HepG2 (cell line): ENCODE results near the gene OR2AJ1. TPM values are rescaled to one million over a fixed set of nuclear protein-coding genes. Genes with fewer than 3 reads are reported as not detected.

Experiments
- ATAC-seq: fragments of 200-7000 bp; cut with Tn5 transposase; 3 replicates; pipeline ENCODE4 v1.9.1; 2020; ENCODE audit warnings: mild to moderate bottlenecking, moderate library complexity
- BruUV-seq: library from RNA; stranded (reverse); fragments of 400-500 nt; replicated peaks from 2 replicates; lab custom pipeline; 2021; lab: Mats Ljungman, UMichigan
- CTCF ChIA-PET: fragments of 300-600 bp; formaldehyde crosslinking; extraction: SDS; loops from one replicate; lab custom pipeline; 2021; ENCODE audit warnings: low total read pairs, inconsistent platforms, low intra/inter-chr PET ratio; lab: Yijun Ruan, JAX
- POLR2A ChIA-PET: fragments of 350-600 bp; sonication (Branson Sonifier 250); formaldehyde crosslinking; loops from one replicate; lab custom pipeline; 2020; ENCODE audit warnings: antibody characterized with exemption, inconsistent platforms; lab: Yijun Ruan, JAX
- DNase-seq: peaks from one replicate; pipeline ENCODE4 v3.0.0-alpha.2; 2015; ENCODE audit warnings: low spot score
- FAIRE-seq: peaks from 3 replicates; lab custom pipeline; 2011; peaks lifted over from hg19 to GRCh38; lab: Jason Lieb, UNC
- H2AFZ ChIP-seq: one replicate; pipeline ENCODE4 v1.6.1; 2011; ENCODE audit warnings: low read length, inconsistent platforms
- H3K27ac ChIP-seq: fragments of 300-600 bp; 3 replicates; pipeline ENCODE4 v1.8.0; 2011; ENCODE audit warnings: mixed run types, mild to moderate bottlenecking, mixed read lengths, low read length, inconsistent platforms; ENCODE audit not compliant: insufficient read depth; ENCODE audit errors: extremely low read length
- H3K27me3 ChIP-seq, 2 experiments: fragments of 200-600 bp in 1 of 2; 2 replicates in 1 of 2; 3 replicates in 1 of 2; pipeline versions ENCODE4 v1.6.0 to v1.8.0; 2011; ENCODE audit warnings: low read length in 2 of 2, mild to moderate bottlenecking in 2 of 2, moderate library complexity in 2 of 2, inconsistent platforms in 1 of 2; ENCODE audit not compliant: insufficient read depth in 2 of 2, control insufficient read depth in 1 of 2
- H3K36me3 ChIP-seq, 2 experiments: fragments of 200-600 bp in 1 of 2; replicated peaks in 1 of 2; 2 replicates in 1 of 2; 3 replicates in 1 of 2; pipeline versions ENCODE4 v1.5.1 to v1.8.0; 2011; ENCODE audit warnings: low read length in 2 of 2, inconsistent platforms in 1 of 2; ENCODE audit not compliant: insufficient read depth in 2 of 2, control insufficient read depth in 1 of 2
- H3K4me1 ChIP-seq: 2 replicates; pipeline ENCODE4 v1.5.1; 2012; ENCODE audit warnings: low read length, inconsistent platforms; ENCODE audit not compliant: insufficient read depth
- H3K4me2 ChIP-seq: 2 replicates; pipeline ENCODE4 v1.6.0; 2011; ENCODE audit warnings: low read depth, low read length, inconsistent platforms
- H3K4me3 ChIP-seq, 3 experiments: fragments of 200-600 bp in 1 of 3; sonication (generic), shearing (Covaris generic) in 1 of 3; replicated peaks in 1 of 3; 2 replicates each; pipeline ENCODE4 v1.5.1; 2011 to 2016; ENCODE audit warnings: low read length in 3 of 3, inconsistent platforms in 2 of 3, low read depth in 2 of 3, mild to moderate bottlenecking in 2 of 3, control low read depth in 1 of 3, mixed read lengths in 1 of 3; ENCODE audit not compliant: insufficient read depth in 1 of 3
- H3K79me2 ChIP-seq: one replicate; pipeline ENCODE4 v1.6.1; 2011; ENCODE audit warnings: low read length, inconsistent platforms; ENCODE audit not compliant: insufficient read depth
- H3K9ac ChIP-seq: 2 replicates; pipeline ENCODE4 v1.6.0; 2011; ENCODE audit warnings: mild to moderate bottlenecking, low read depth, low read length, inconsistent platforms; ENCODE audit not compliant: insufficient read depth
- H3K9me3 ChIP-seq: 2 replicates; pipeline ENCODE4 v1.5.1; 2012; ENCODE audit warnings: mild to moderate bottlenecking, low read length
- H4K20me1 ChIP-seq: 2 replicates; pipeline ENCODE4 v1.6.0; 2011; ENCODE audit warnings: inconsistent platforms, mild to moderate bottlenecking, low read length, moderate library complexity; ENCODE audit not compliant: insufficient read depth
- MEF2D ChIP-seq: sonication (generic); formaldehyde crosslinking; IDR thresholded peaks from 2 replicates; pipeline ENCODE4 v1.5.1; 2020; ENCODE audit warnings: mild to moderate bottlenecking, missing genetic modification reagents
- ZFP90 ChIP-seq: sonication (generic); formaldehyde crosslinking; IDR thresholded peaks from 2 replicates; pipeline ENCODE4 v1.8.0; 2022; ENCODE audit warnings: missing genetic modification reagents, mild to moderate bottlenecking, inconsistent platforms, borderline replicate concordance
- ZFY ChIP-seq: sonication (generic); formaldehyde crosslinking; IDR thresholded peaks from 2 replicates; pipeline ENCODE4 v1.4.0; 2020; ENCODE audit warnings: missing genetic modification reagents
- WGBS: methylation state at CpG from one replicate; pipeline ENCODE4 v1.1.6; 2017; ENCODE audit warnings: low lambda C conversion rate; 5-methylcytosine and 5-hydroxymethylcytosine counted together
- in situ Hi-C: cut with HindIII; loops from 2 replicates; pipeline ENCODE4 v1.10.0; 2017; ENCODE audit warnings: low pct_unique_long_range_greater_than_20kb; ENCODE audit not compliant: extremely low pct_ligation_motif_present
- intact Hi-C: fragments of 100-400 bp; cut with micrococcal nuclease; formaldehyde crosslinking; loops from one replicate; pipeline ENCODE4 v1.10.0; 2022; ENCODE audit not compliant: unreplicated experiment
- polyA plus RNA-seq, 8 experiments: library from polyadenylated mRNA; depleted of rRNA in 3 of 8; stranded (reverse) in 7 of 8; unstranded in 1 of 8; fragments of >200 nt; fragmentation: Illumina TruSeq in 4 of 8; extraction: Trizol in 4 of 8; gene quantifications; 2 replicates each; pipeline versions ENCODE4 v1.2.1 to v1.2.3, GENCODE V29; 2011 to 2016; ENCODE audit warnings: low read depth in 4 of 8, missing spikeins in 1 of 8, mixed read lengths in 1 of 8; ENCODE audit not compliant: insufficient read depth in 1 of 8
- total RNA-seq, 5 experiments: library from RNA; depleted of rRNA; stranded (reverse); fragments of >200 nt; fragmentation: Illumina TruSeq; extraction: Trizol; gene quantifications; 2 replicates each; pipeline ENCODE4 v1.2.3, GENCODE V29; 2016; ENCODE audit warnings: low read depth in 1 of 5
- TF ChIP-seq, protein P1 (sequence below): sonication (generic); formaldehyde crosslinking; IDR thresholded peaks from 2 replicates; pipeline ENCODE4 v1.8.0; 2022; ENCODE audit warnings: mild to moderate bottlenecking, missing genetic modification reagents, borderline replicate concordance
- TF ChIP-seq, protein P2 (sequence below): sonication (generic); formaldehyde crosslinking; conservative IDR thresholded peaks from 2 replicates; pipeline ENCODE4 v1.8.1; 2023; ENCODE audit warnings: missing genetic modification reagents

The OR2AJ1 gene
- total and polyA plus RNA-seq, 2 of the 13 experiments (the other 11 are each of a cell fraction or from before 2014, with no cell fraction given): not detected

DNA sequence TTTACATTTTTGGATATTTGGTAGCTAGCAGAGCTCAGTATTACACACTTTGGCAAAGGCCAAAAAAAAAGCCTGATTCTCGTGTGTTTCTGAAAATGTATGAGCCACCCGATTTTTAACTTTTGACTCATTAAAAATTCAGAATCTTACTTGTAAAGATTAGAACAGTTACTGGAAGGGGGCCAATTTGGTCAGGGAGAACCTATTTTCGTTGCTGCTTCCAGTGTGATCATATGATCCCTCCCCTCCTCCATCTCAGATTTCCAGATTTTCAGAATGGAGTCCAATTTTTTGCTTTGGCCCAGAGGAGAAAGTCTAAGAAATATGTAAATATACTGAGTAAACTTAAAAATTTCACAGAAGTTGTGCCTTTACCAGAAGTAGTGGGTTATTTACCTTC lies 37.1 kb downstream of the OR2AJ1 start (continued):
- TF ChIP-seq, protein P1, sequence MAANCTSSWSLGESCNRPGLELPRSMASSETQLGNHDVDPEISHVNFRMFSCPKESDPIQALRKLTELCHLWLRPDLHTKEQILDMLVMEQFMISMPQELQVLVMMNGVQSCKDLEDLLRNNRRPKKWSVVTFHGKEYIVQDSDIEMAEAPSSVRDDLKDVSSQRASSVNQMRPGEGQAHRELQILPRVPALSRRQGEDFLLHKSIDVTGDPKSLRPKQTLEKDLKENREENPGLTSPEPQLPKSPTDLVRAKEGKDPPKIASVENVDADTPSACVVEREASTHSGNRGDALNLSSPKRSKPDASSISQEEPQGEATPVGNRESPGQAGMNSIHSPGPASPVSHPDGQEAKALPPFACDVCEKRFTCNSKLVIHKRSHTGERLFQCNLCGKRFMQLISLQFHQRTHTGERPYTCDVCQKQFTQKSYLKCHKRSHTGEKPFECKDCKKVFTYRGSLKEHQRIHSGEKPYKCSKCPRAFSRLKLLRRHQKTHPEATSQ (CRISPR knock-in tag): no peak
- TF ChIP-seq ZFY (CRISPR knock-in tag): no peak
- TF ChIP-seq MEF2D (CRISPR knock-in tag): no peak
- TF ChIP-seq, all 625 proteins: peak for 0

DNA sequence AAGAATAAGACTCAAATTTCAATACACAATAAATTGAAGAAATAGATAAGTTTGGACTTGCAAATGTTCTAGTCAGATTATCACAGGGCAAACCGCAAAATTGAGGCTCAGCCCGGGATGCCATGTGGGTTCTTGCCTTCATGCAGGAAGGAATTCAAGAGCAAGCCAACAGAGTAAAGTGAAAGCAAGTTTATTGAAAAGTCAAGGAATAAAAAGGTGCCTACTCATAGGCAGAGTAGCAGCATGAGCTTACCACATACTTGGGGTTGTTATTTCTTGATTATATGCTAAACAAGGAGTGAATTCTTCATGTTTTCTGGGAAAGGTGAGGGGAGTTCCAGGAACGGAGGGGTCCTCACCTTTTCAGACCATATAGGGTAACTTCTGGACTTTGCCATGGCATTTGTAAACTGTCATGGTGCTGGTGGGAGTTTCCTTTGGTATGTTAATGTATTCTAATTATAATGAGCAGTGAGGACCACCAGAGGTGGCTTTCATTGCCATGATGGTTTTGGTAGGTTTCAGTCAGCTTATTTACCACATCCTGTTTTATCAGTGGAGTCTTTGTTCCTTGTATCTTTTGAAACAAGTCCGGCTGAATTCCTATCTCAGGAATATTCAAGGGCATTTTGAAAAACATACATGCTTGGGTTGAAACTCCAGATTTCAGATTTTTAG lies 38.4 kb downstream of the OR2AJ1 start:
- no peak for ATAC-seq
- H3K4me1 ChIP-seq: no peaks in the 10 kb centered on the region
- in situ Hi-C loops: no loop called here
- FAIRE-seq: no peak
- POLR2A ChIA-PET: no interaction called here
- CTCF ChIA-PET: no interaction called here
- no TSS peak for BruUV-seq
- no peaks in the 10 kb centered on the region for H3K79me2 ChIP-seq
- H3K27ac ChIP-seq: no peak overlapping the region
- H3K9me3 ChIP-seq: peaks cover 52% of the 10 kb centered on the region
- DNase-seq: no peak
- intact Hi-C loops: no loop called here
- TF ChIP-seq, protein P2, sequence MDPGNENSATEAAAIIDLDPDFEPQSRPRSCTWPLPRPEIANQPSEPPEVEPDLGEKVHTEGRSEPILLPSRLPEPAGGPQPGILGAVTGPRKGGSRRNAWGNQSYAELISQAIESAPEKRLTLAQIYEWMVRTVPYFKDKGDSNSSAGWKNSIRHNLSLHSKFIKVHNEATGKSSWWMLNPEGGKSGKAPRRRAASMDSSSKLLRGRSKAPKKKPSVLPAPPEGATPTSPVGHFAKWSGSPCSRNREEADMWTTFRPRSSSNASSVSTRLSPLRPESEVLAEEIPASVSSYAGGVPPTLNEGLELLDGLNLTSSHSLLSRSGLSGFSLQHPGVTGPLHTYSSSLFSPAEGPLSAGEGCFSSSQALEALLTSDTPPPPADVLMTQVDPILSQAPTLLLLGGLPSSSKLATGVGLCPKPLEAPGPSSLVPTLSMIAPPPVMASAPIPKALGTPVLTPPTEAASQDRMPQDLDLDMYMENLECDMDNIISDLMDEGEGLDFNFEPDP (CRISPR knock-in tag): no peak
- TF ChIP-seq ZFP90 (CRISPR knock-in tag): no peak
- no peak overlapping the region for H3K9ac ChIP-seq
- H2AFZ ChIP-seq: no peak overlapping the region
- no peaks in the 10 kb centered on the region for H3K36me3 ChIP-seq
- H3K27me3 ChIP-seq: no peaks in the 10 kb centered on the region
- no peak overlapping the region for H3K4me2 ChIP-seq
- no peak overlapping the region for H3K4me3 ChIP-seq
- under 1% methylated on average over 4 of the region's 4 CpGs for WGBS
- no peaks in the 10 kb centered on the region for H4K20me1 ChIP-seq
